Bronchial epithelial cell (primary cell): ENCODE results near the gene THAP3. TPM values are rescaled to one million over a fixed set of nuclear protein-coding genes. Genes with fewer than 3 reads are reported as not detected.

Experiments used
- DNase-seq: peaks from one replicate; pipeline ENCODE4 v3.0.0-alpha.2; 2010; ENCODE audit warnings: low read depth
- FAIRE-seq: peaks from 2 replicates; lab custom pipeline; 2011; peaks lifted over from hg19 to GRCh38; lab: Jason Lieb, UNC
- H3K27me3 ChIP-seq: 2 replicates; pipeline ENCODE4 v1.5.1; 2011; ENCODE audit warnings: low read length; ENCODE audit not compliant: control insufficient read depth, insufficient read depth
- H3K36me3 ChIP-seq: 2 replicates; pipeline ENCODE4 v1.5.1; 2011; ENCODE audit warnings: low read length; ENCODE audit not compliant: control insufficient read depth, insufficient read depth
- H3K4me3 ChIP-seq: 2 replicates; pipeline ENCODE4 v1.5.1; 2011; ENCODE audit warnings: mild to moderate bottlenecking, low read depth, low read length, control low read depth
- CTCF ChIP-seq: IDR thresholded peaks from 2 replicates; pipeline ENCODE4 v1.5.1; 2011; ENCODE audit warnings: mild to moderate bottlenecking, moderate library complexity, low read length, control low read depth, inconsistent platforms; ENCODE audit not compliant: insufficient read depth, severe bottlenecking
- total RNA-seq: library from RNA; depleted of rRNA; stranded (reverse); fragments of >200 nt; gene quantifications from 2 replicates; pipeline ENCODE4 v1.2.1, GENCODE V29; 2014

The THAP3 gene
- total RNA-seq = 24.0 and 26.6 TPM in 2 replicates

GRCh38 chr1:6624710-6625583, at the start of gene THAP3:
THAP3 (plus strand) TSS chr1:6624868; CDS start chr1:6625219, 351 bp downstream.
- FAIRE-seq = no peak
- DNase-seq = peak; percentile 60
- Histone ChIP-seq H3K4me3 (peak within 1 kb of the TSS; percentile 74), H3K36me3 (peaks cover 29% of the 10 kb centered on the region), H3K27me3 (no peaks in the 10 kb centered on the region)
- no peak for TF ChIP-seq CTCF

- Histone ChIP-seq H3K36me3 (no peaks in the 10 kb centered on the region), H3K4me3 (no peak overlapping the region), H3K27me3 (no peaks in the 10 kb centered on the region)
- no peak for DNase-seq
- no peak for TF ChIP-seq CTCF
- peak; percentile 18 for FAIRE-seq
Observed at GRCh38 chr1:6577831-6578525, 46.7 kb upstream of the THAP3 start.

- H3K4me3 ChIP-seq = no peak overlapping the region
- H3K27me3 ChIP-seq = no peaks in the 10 kb centered on the region
- FAIRE-seq = no peak
- no peaks in the 10 kb centered on the region for H3K36me3 ChIP-seq
- TF ChIP-seq CTCF = no peak
- no peak for DNase-seq
Observed at GRCh38 chr1:6578624-6579373, 45.9 kb upstream of the THAP3 start.

GRCh38 chr1:6579374-6580118, 45.1 kb upstream of the THAP3 start, which contains the start of gene ZBTB48:
ZBTB48 (plus strand) TSS chr1:6579994; CDS start chr1:6580610, 616 bp downstream.
- Histone ChIP-seq H3K27me3 (no peaks in the 10 kb centered on the region), H3K4me3 (peak within 1 kb of the TSS; percentile 88), H3K36me3 (no peaks in the 10 kb centered on the region)
- FAIRE-seq (no peak), DNase-seq (peak; percentile 93)
- TF ChIP-seq CTCF = no peak

- FAIRE-seq = no peak
- Histone ChIP-seq H3K4me3 (peak overlapping the region; percentile 88), H3K27me3 (no peaks in the 10 kb centered on the region), H3K36me3 (no peaks in the 10 kb centered on the region)
- no peak for TF ChIP-seq CTCF
- DNase-seq = no peak
Observed at GRCh38 chr1:6580119-6580592, 44.5 kb upstream of the THAP3 start.
